ENCODE measurements around the gene FGF19. TPM values are rescaled to one million over a fixed set of nuclear protein-coding genes. Genes with fewer than 3 reads are reported as not detected.
A peak's percentile ranks its signal among the peaks of the same experiment; 100 is the strongest.

FGF19 gene
- total RNA-seq, 2 donors from 2014 or later, result not detected

- TF ChIP-seq POLR2A (IDR thresholded peaks at IDR 0.05) (no peak), CTCF (IDR thresholded peaks at IDR 0.05) (no peak)
- Histone ChIP-seq H3K4me3 (no peak overlapping the region), H3K36me3 (replicated peaks in 1 of 2; ENCODE audit: insufficient read depth in 1 of 2, low read depth in 2 of 2) (peaks cover 0 to 2% of the 10 kb centered on the region in 2 donors), H3K4me1 (peaks cover 14% of the 10 kb centered on the region), H3K27me3 (no peaks in the 10 kb centered on the region), H3K9me3 (no peaks in the 10 kb centered on the region), H3K27ac (peak overlapping the region in 3 of 4 donors; percentile 18 to 47 (median 39))
- no peak for ATAC-seq
- DNase-seq, result peak in 2 of 4 donors; percentile 51 to 57
- intact Hi-C loops (cut with DNase I), result no loop called here
- WGBS, 2 donors, result 75 to 79% methylated on average over 20 to 38 of the region's 38 CpGs
Measured at GRCh38 chr11:69654001-69654659, 49.7 kb downstream of the FGF19 start.

DNA sequence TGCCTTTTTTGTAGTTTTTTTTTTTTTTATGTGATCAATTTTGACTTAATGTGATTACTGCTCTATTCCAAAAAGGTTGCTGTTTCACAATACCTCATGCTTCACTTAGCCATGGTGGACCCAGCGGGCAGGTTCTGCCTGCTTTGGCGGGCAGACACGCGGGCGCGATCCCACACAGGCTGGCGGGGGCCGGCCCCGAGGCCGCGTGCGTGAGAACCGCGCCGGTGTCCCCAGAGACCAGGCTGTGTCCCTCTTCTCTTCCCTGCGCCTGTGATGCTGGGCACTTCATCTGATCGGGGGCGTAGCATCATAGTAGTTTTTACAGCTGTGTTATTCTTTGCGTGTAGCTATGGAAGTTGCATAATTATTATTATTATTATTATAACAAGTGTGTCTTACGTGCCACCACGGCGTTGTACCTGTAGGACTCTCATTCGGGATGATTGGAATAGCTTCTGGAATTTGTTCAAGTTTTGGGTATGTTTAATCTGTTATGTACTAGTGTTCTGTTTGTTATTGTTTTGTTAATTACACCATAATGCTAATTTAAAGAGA is 50.3 kb downstream of the FGF19 start:
- no peak for TF ChIP-seq CTCF (IDR thresholded peaks at IDR 0.05)
- TF ChIP-seq POLR2A (IDR thresholded peaks at IDR 0.05), result no peak
- intact Hi-C loops (cut with DNase I), result no loop called here
- Histone ChIP-seq H3K9me3 (no peaks in the 10 kb centered on the region), H3K4me1 (peaks cover 14% of the 10 kb centered on the region), H3K27ac (no peak overlapping the region), H3K27me3 (no peaks in the 10 kb centered on the region), H3K4me3 (no peak overlapping the region), H3K36me3 (replicated peaks in 1 of 2; ENCODE audit: insufficient read depth in 1 of 2, low read depth in 2 of 2) (peaks cover 0 to 2% of the 10 kb centered on the region in 2 donors)
- ATAC-seq (no peak), DNase-seq (no peak)
- 87 to 88% methylated on average over 23 of the region's 23 CpGs for WGBS, 2 donors

GRCh38 chr11:69652999-69653398 is 50.8 kb downstream of the FGF19 start:
- Histone ChIP-seq H3K4me1 (peaks cover 14% of the 10 kb centered on the region), H3K36me3 (replicated peaks in 1 of 2; ENCODE audit: insufficient read depth in 1 of 2, low read depth in 2 of 2) (peaks cover 0 to 2% of the 10 kb centered on the region in 2 donors), H3K4me3 (no peak overlapping the region), H3K27me3 (no peaks in the 10 kb centered on the region), H3K9me3 (no peaks in the 10 kb centered on the region), H3K27ac (no peak overlapping the region)
- intact Hi-C loops (cut with DNase I), result no loop called here
- TF ChIP-seq CTCF (IDR thresholded peaks at IDR 0.05) (no peak), POLR2A (IDR thresholded peaks at IDR 0.05) (no peak)
- WGBS, 2 donors, result 77 to 78% methylated on average over 11 of the region's 11 CpGs
- ATAC-seq, result no peak
- no peak for DNase-seq

GRCh38 chr11:69651834-69652620 is 51.8 kb downstream of the FGF19 start:
- intact Hi-C loops (cut with DNase I), result no loop called here

More at GRCh38 chr11:69651834-69652620, 51.8 kb downstream of the FGF19 start:
- Histone ChIP-seq H3K27ac (no peak overlapping the region), H3K36me3 (replicated peaks in 1 of 2; ENCODE audit: insufficient read depth in 1 of 2, low read depth in 2 of 2) (peaks cover 0 to 2% of the 10 kb centered on the region in 2 donors), H3K4me1 (peaks cover 14% of the 10 kb centered on the region), H3K4me3 (no peak overlapping the region), H3K9me3 (no peaks in the 10 kb centered on the region), H3K27me3 (no peaks in the 10 kb centered on the region)
- no peak for ATAC-seq
- TF ChIP-seq POLR2A (IDR thresholded peaks at IDR 0.05) (no peak), CTCF (IDR thresholded peaks at IDR 0.05) (no peak)
- DNase-seq, result no peak
- 72% methylated on average over 15 of the region's 15 CpGs for WGBS, 2 donors

Measured in body of pancreas (tissue), 4 donors.